22Rv1 (cell line): ENCODE results near the gene LENG9.

Source experiments
- CTCF ChIP-seq: fragments of 450-650 bp; IDR thresholded peaks from 2 replicates; pipeline ENCODE4 v1.5.1; 2017; ENCODE audit warnings: mild to moderate bottlenecking
- ZFX ChIP-seq: fragments of 450-650 bp; IDR thresholded peaks from 2 replicates; pipeline ENCODE4 v1.6.1; 2017; ENCODE audit warnings: antibody characterized with exemption, borderline replicate concordance

DNA sequence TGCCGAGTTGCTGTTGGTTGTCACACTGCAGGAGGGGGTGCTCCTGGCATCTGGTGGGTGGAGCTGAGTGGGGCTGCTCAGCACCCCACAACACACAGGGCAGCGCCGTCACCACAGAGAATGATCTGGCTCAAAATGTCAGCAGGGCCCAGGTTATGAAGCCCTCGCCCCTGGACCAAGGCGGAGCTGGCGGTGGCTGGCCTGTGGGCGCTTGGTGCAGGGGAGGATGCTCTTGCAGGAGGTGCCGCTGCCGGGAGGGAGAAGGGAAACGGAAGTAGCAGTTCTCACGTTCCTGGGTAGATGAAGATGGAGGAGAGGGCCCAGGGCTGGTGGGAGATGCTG is 28.7 kb downstream of the LENG9 start:
- no peak for TF ChIP-seq CTCF
- TF ChIP-seq ZFX = no peak
